Neural cell (in vitro differentiated cells): ENCODE results near the gene CGB1. TPM values are rescaled to one million over a fixed set of nuclear protein-coding genes. Genes with fewer than 3 reads are reported as not detected.
"Not testable (repeated sequence)": the region's sequence is repeated elsewhere in the genome, so short reads cannot be mapped to it uniquely, and the experiment has no call there.

Source experiments
- H2AFZ ChIP-seq: fragments of 200-600, 300-800 bp; sonication (generic), shearing (Covaris generic); 2 replicates; pipeline ENCODE4 v1.6.0; 2014; ENCODE audit warnings: low read depth, mild to moderate bottlenecking, antibody characterized with exemption, low read length, moderate library complexity
- H3F3A ChIP-seq: fragments of 200-600 bp; shearing (Covaris generic); 2 replicates; pipeline ENCODE4 v1.6.1; 2016; ENCODE audit warnings: mild to moderate bottlenecking, moderate library complexity, mixed read lengths, antibody characterized with exemption, low read length; ENCODE audit not compliant: insufficient read depth, poor library complexity, severe bottlenecking
- H3K27ac ChIP-seq: fragments of 200-600, 300-800 bp; sonication (generic), shearing (Covaris generic); 2 replicates; pipeline ENCODE4 v1.5.1; 2014; ENCODE audit warnings: mild to moderate bottlenecking, low read length, moderate library complexity
- H3K27me3 ChIP-seq: fragments of 300-800, 200-600 bp; sonication (generic), shearing (Covaris generic); 2 replicates; pipeline ENCODE4 v1.6.0; 2014; ENCODE audit warnings: mild to moderate bottlenecking, low read depth, low read length, moderate library complexity; ENCODE audit not compliant: insufficient read depth
- H3K36me3 ChIP-seq: fragments of 300-800, 200-600 bp; sonication (generic), shearing (Covaris generic); 2 replicates; pipeline ENCODE4 v1.5.1; 2014; ENCODE audit warnings: mild to moderate bottlenecking, antibody characterized with exemption, low read length, moderate library complexity; ENCODE audit not compliant: insufficient read depth
- H3K4me2 ChIP-seq: fragments of 300-800, 200-600 bp; sonication (generic), shearing (Covaris generic); 2 replicates; pipeline ENCODE4 v1.6.0; 2014; ENCODE audit warnings: mild to moderate bottlenecking, low read length
- H3K4me3 ChIP-seq: fragments of 300-800, 200-600 bp; sonication (generic), shearing (Covaris generic); 2 replicates; pipeline ENCODE4 v1.5.1; 2014; ENCODE audit warnings: mild to moderate bottlenecking, low read length, moderate library complexity
- H3K79me2 ChIP-seq: fragments of 200-600 bp; shearing (Covaris generic); replicated peaks from 2 replicates; pipeline ENCODE4 v1.6.0; 2014; ENCODE audit warnings: mild to moderate bottlenecking, low read length, moderate library complexity; ENCODE audit not compliant: insufficient read depth
- H3K9ac ChIP-seq: fragments of 300-800, 200-600 bp; sonication (generic), shearing (Covaris generic); 2 replicates; pipeline ENCODE4 v1.6.1; 2016; ENCODE audit warnings: mild to moderate bottlenecking, low read length, mixed read lengths
- H3K9me2 ChIP-seq: fragments of 200-600 bp; shearing (Covaris generic); 2 replicates; pipeline ENCODE4 v1.6.1; 2016; ENCODE audit warnings: mild to moderate bottlenecking, low read length, mixed read lengths; ENCODE audit not compliant: insufficient read depth
- H3K9me3 ChIP-seq: fragments of 200-600, 300-800 bp; sonication (generic), shearing (Covaris generic); 2 replicates; pipeline ENCODE4 v1.6.1; 2016; ENCODE audit warnings: mild to moderate bottlenecking, mixed run types, low read length, moderate library complexity, mixed read lengths
- H4K20me1 ChIP-seq: fragments of 200-600 bp; shearing (Covaris generic); 2 replicates; pipeline ENCODE4 v1.6.1; 2016; ENCODE audit warnings: mild to moderate bottlenecking, mixed run types; ENCODE audit not compliant: insufficient read depth
- CTCF ChIP-seq: fragments of 450-650 bp; IDR thresholded peaks from 2 replicates; pipeline ENCODE4 v1.5.1; 2014; ENCODE audit warnings: antibody characterized with exemption, mild to moderate bottlenecking, moderate library complexity; ENCODE audit not compliant: poor library complexity, severe bottlenecking
- EZH2 ChIP-seq: fragments of 200-600, 300-800 bp; shearing (Covaris generic), sonication (generic); IDR thresholded peaks from 2 replicates; pipeline ENCODE4 v1.6.1; 2014; ENCODE audit warnings: antibody characterized with exemption, low read length, borderline replicate concordance, mild to moderate bottlenecking; ENCODE audit not compliant: insufficient read depth, poor library complexity, severe bottlenecking
- POLR2AphosphoS5 ChIP-seq: IDR thresholded peaks from 2 replicates; pipeline ENCODE4 v1.6.1; 2012
- REST ChIP-seq: IDR thresholded peaks from 2 replicates; pipeline ENCODE4 v1.6.1; 2012; ENCODE audit warnings: borderline replicate concordance
- SMC3 ChIP-seq: fragments of 450-650 bp; conservative IDR thresholded peaks from 2 replicates; pipeline ENCODE4 v1.6.1; 2014; ENCODE audit warnings: antibody characterized with exemption, mild to moderate bottlenecking, moderate library complexity; ENCODE audit not compliant: poor library complexity
- polyA plus RNA-seq: library from polyadenylated mRNA; depleted of rRNA; stranded (reverse); fragments of >200 nt; gene quantifications from 2 replicates; pipeline ENCODE4 v1.2.3, GENCODE V29; 2014

The CGB1 gene
- polyA plus RNA-seq, 1 donor from 2014 or later = not detected

- not testable (repeated sequence) for H3K36me3 ChIP-seq, H4K20me1 ChIP-seq, H3K79me2 ChIP-seq, H2AFZ ChIP-seq, H3K9me3 ChIP-seq, H3K9ac ChIP-seq, H3K27ac ChIP-seq, H3K9me2 ChIP-seq, H3K4me2 ChIP-seq, H3F3A ChIP-seq, H3K4me3 ChIP-seq
- H3K27me3 ChIP-seq = peaks cover 13% of the 10 kb centered on the region
Measured at GRCh38 chr19:49018388-49019241, 18.1 kb downstream of the CGB1 start.

- TF ChIP-seq CTCF (peak; percentile 38), REST (no peak)
- Histone ChIP-seq H3K79me2 (no peaks in the 10 kb centered on the region), H3K9ac (no peak overlapping the region), H3K36me3 (no peaks in the 10 kb centered on the region), H3F3A (no peaks in the 10 kb centered on the region), H3K27me3 (peaks cover 13% of the 10 kb centered on the region), H3K9me3 (no peaks in the 10 kb centered on the region), H3K27ac (no peak overlapping the region), H3K4me3 (no peak overlapping the region), H3K4me2 (no peak overlapping the region), H3K9me2 (no peaks in the 10 kb centered on the region), H4K20me1 (no peaks in the 10 kb centered on the region), H2AFZ (no peak overlapping the region)
Measured at GRCh38 chr19:49017666-49018351, 18.9 kb downstream of the CGB1 start.

GRCh38 chr19:49017041-49017665, 19.5 kb downstream of the CGB1 start, which contains the start of gene LHB:
TSS of gene LHB (minus strand) at chr19:49017091. CDS start at chr19:49017081, 10 bp downstream.
- no peaks in the 10 kb centered on the region for H3K79me2 ChIP-seq
- H3K4me3 ChIP-seq = no peak within 1 kb of the TSS
- TF ChIP-seq SMC3 (no peak), POLR2AphosphoS5 (no peak), EZH2 (no peak)
- peaks cover 13% of the 10 kb centered on the region for H3K27me3 ChIP-seq
- no peaks in the 10 kb centered on the region for H3K9me2 ChIP-seq
- H3K4me2 ChIP-seq = no peak within 1 kb of the TSS
- no peaks in the 10 kb centered on the region for H3K36me3 ChIP-seq
- no peaks in the 10 kb centered on the region for H3K9me3 ChIP-seq
- H4K20me1 ChIP-seq = no peaks in the 10 kb centered on the region
- H3F3A ChIP-seq = no peaks in the 10 kb centered on the region
- H2AFZ ChIP-seq = no peak within 1 kb of the TSS
- H3K9ac ChIP-seq = no peak within 1 kb of the TSS
- H3K27ac ChIP-seq = no peak within 1 kb of the TSS
